ENCODE results near the gene TEX50. TPM values are rescaled to one million over a fixed set of nuclear protein-coding genes. Genes with fewer than 3 reads are reported as not detected.

The TEX50 gene
- total and polyA plus RNA-seq, 2 donors (not counting 3 experiments of a cell fraction or from before 2014, with no cell fraction given): not detected

- no peaks in the 10 kb centered on the region for H4K20me1 ChIP-seq (replicated peaks; ENCODE audit: control insufficient read depth, extremely low read depth, insufficient read depth, low read length)
- no peaks in the 10 kb centered on the region for H3K36me3 ChIP-seq (ENCODE audit: control insufficient read depth in 2 of 2, extremely low read depth in 1 of 2, insufficient read depth in 2 of 2, low read length in 2 of 2)
- peak within 1 kb of the TSS; percentile 61 for H3K4me2 ChIP-seq (ENCODE audit: insufficient read depth, low read length)
- no peaks in the 10 kb centered on the region for H3K79me2 ChIP-seq (ENCODE audit: control insufficient read depth, insufficient read depth, low read length)
- dilution Hi-C loops (cut with MboI; ENCODE audit: extremely low pct_ligation_motif_present, low sequenced_read_pairs) (no loop called here), intact Hi-C loops (cut with micrococcal nuclease) (no loop called here)
- TF ChIP-seq POLR2AphosphoS5 (IDR thresholded peaks at IDR 0.05; ENCODE audit: insufficient read depth, low read depth, low read length) (no peak), JUN (IDR thresholded peaks at IDR 0.05; ENCODE audit: borderline replicate concordance, insufficient read depth, insufficient read length, low read depth) (no peak), GATA2 (IDR thresholded peaks at IDR 0.05; ENCODE audit: insufficient read depth, insufficient read length, low read depth, low read length) (no peak), POLR2A (IDR thresholded peaks at IDR 0.05; ENCODE audit: low read depth, low read length) (no peak), MAX (IDR thresholded peaks at IDR 0.05; ENCODE audit: insufficient read depth, insufficient read length) (no peak), FOS (IDR thresholded peaks at IDR 0.05; ENCODE audit: borderline replicate concordance, insufficient read depth, low read length) (no peak), EZH2 (IDR thresholded peaks at IDR 0.05; ENCODE audit: borderline replicate concordance, low read depth, low read length, severe bottlenecking) (no peak), CTCF (IDR thresholded peaks at IDR 0.05; ENCODE audit: extremely low read depth in 1 of 2, insufficient read depth in 1 of 2, low read depth in 1 of 2, low read length in 2 of 2) (no peak), MYC (IDR thresholded peaks at IDR 0.05; ENCODE audit: low read depth, low read length) (no peak)
- peak within 1 kb of the TSS; percentile 92 for H2AFZ ChIP-seq (ENCODE audit: low read depth, low read length)
- CTCF ChIA-PET: interaction anchor here (0.7 to 1.2 kb wide), 2 partner anchors 13 to 21 kb away, joined by 3 read pairs; no protein-coding TSS in a partner anchor
- H3K4me3 ChIP-seq (replicated peaks in 1 of 3; ENCODE audit: insufficient read depth in 1 of 3, low read depth in 1 of 3, low read length in 3 of 3): peak within 1 kb of the TSS; percentile 4 to 57 (median 20)
- no peaks in the 10 kb centered on the region for H3K9me3 ChIP-seq (replicated peaks; ENCODE audit: control insufficient read depth, insufficient read depth, low read length)
- H3K9me1 ChIP-seq (replicated peaks; ENCODE audit: control insufficient read depth, extremely low read depth, insufficient read depth, low read length): no peaks in the 10 kb centered on the region
- no peak within 1 kb of the TSS for H3K27ac ChIP-seq (ENCODE audit: insufficient read depth, low read depth, low read length)
- peaks cover 0 to 2% of the 10 kb centered on the region in 2 experiments for H3K27me3 ChIP-seq (ENCODE audit: control insufficient read depth in 2 of 2, insufficient read depth in 2 of 2, low read length in 2 of 2)
- peak; percentile 86 for DNase-seq (ENCODE audit: low read depth, low spot score)
- H3K4me1 ChIP-seq (ENCODE audit: control insufficient read depth, extremely low read depth, insufficient read depth, low read length): no peaks in the 10 kb centered on the region
- BruUV-seq (replicated peaks): TSS peak; percentile 42
- FAIRE-seq: peak; percentile 89
- POLR2A ChIA-PET: interaction anchor here (0.6 to 0.7 kb wide), 4 partner anchors 10 to 559 kb away, joined by 3 to 5 read pairs (median 4); no protein-coding TSS in a partner anchor
- no peak within 1 kb of the TSS for H3K9ac ChIP-seq (replicated peaks; ENCODE audit: extremely low read depth, insufficient read depth, low read length)
Measured at GRCh38 chr1:173603056-173603591, 32.0 kb upstream of the TEX50 start, which contains the start of gene SLC9C2. Gene SLC9C2, minus strand, starts transcription at chr1:173603072. Its CDS starts 1,296 bp downstream, at chr1:173601776.
